GM12891 (cell line): ENCODE measurements around the gene RPN2.

ENCODE experiments used
- DNase-seq: peaks from one replicate; pipeline ENCODE4 v3.0.0; 2011; ENCODE audit warnings: low spot score; ENCODE audit not compliant: insufficient read length
- FAIRE-seq: peaks from 2 replicates; lab custom pipeline; 2011; peaks lifted over from hg19 to GRCh38; lab: Jason Lieb, UNC
- PAX5 ChIP-seq: IDR thresholded peaks from 2 replicates; pipeline ENCODE4 v1.6.1; 2011; ENCODE audit warnings: low read length, moderate library complexity, mild to moderate bottlenecking; ENCODE audit not compliant: insufficient read depth, severe bottlenecking
- POLR2A ChIP-seq: IDR thresholded peaks from 2 replicates; pipeline ENCODE4 v1.6.1; 2011; ENCODE audit warnings: low read depth, low read length, control low read depth
- POLR2AphosphoS5 ChIP-seq: IDR thresholded peaks from 2 replicates; pipeline ENCODE4 v1.6.1; 2011; ENCODE audit warnings: low read depth, low read length, control low read depth
- POU2F2 ChIP-seq: IDR thresholded peaks from 2 replicates; pipeline ENCODE4 v1.6.1; 2011; ENCODE audit warnings: low read depth, mild to moderate bottlenecking, control low read depth, low read length, moderate library complexity
- SPI1 ChIP-seq: IDR thresholded peaks from 2 replicates; pipeline ENCODE4 v1.6.1; 2011; ENCODE audit warnings: low read depth, low read length, control low read depth
- TAF1 ChIP-seq: IDR thresholded peaks from 2 replicates; pipeline ENCODE4 v1.6.1; 2011; ENCODE audit warnings: low read depth, low read length, control low read depth

Gene RPN2

GRCh38 chr20:37223053-37223452 is 43.9 kb downstream of the RPN2 start:
- TF ChIP-seq SPI1 = peak; percentile 70; the same call in 1 of the 2 replicates
- TF ChIP-seq PAX5 = no peak
- no peak for DNase-seq
- peak; percentile 47 for FAIRE-seq

GRCh38 chr20:37225146-37225545 is 46.0 kb downstream of the RPN2 start:
- DNase-seq = no peak
- FAIRE-seq = no peak
- TF ChIP-seq PAX5 (no peak), TAF1 (no peak), POLR2A (no peak), POU2F2 (no peak), POLR2AphosphoS5 (no peak), SPI1 (no peak)

GRCh38 chr20:37226889-37227288 is 47.8 kb downstream of the RPN2 start:
- no peak for FAIRE-seq
- DNase-seq = no peak
- TF ChIP-seq SPI1 = no peak

- no peak for FAIRE-seq
- TF ChIP-seq POU2F2 (no peak), POLR2A (no peak), PAX5 (no peak), TAF1 (no peak), SPI1 (no peak), POLR2AphosphoS5 (no peak)
These were observed 49.0 kb downstream of the RPN2 start for GRCh38 chr20:37228082-37228481.

GRCh38 chr20:37228656-37229055 is 49.5 kb downstream of the RPN2 start:
- FAIRE-seq = no peak
- TF ChIP-seq POU2F2 (no peak), POLR2AphosphoS5 (no peak), POLR2A (no peak), PAX5 (no peak), SPI1 (no peak), TAF1 (no peak)
- DNase-seq = no peak

More at GRCh38 chr20:37228082-37228481, 49.0 kb downstream of the RPN2 start:
- no peak for DNase-seq

- DNase-seq (no peak), FAIRE-seq (no peak)
- TF ChIP-seq TAF1 (no peak), POLR2AphosphoS5 (no peak), SPI1 (no peak), POU2F2 (no peak), PAX5 (no peak), POLR2A (no peak)
These were observed 50.2 kb downstream of the RPN2 start for GRCh38 chr20:37229357-37229756.

GRCh38 chr20:37230200-37230599 is 51.1 kb downstream of the RPN2 start:
- DNase-seq = no peak
- FAIRE-seq = no peak
- TF ChIP-seq SPI1 (no peak), PAX5 (no peak), POU2F2 (no peak), TAF1 (no peak), POLR2AphosphoS5 (no peak), POLR2A (no peak)

GRCh38 chr20:37231947-37232630 is 53.0 kb downstream of the RPN2 start:
- no peak for FAIRE-seq
- TF ChIP-seq PAX5 = no peak
- no peak for TF ChIP-seq TAF1
- TF ChIP-seq POLR2AphosphoS5 = no peak
- no peak for TF ChIP-seq POLR2A
- no peak for TF ChIP-seq POU2F2
- no peak for TF ChIP-seq SPI1
- no peak for DNase-seq

- no peak for DNase-seq
- TF ChIP-seq POLR2AphosphoS5 (no peak), POLR2A (no peak), PAX5 (no peak), POU2F2 (no peak), TAF1 (no peak), SPI1 (no peak)
- FAIRE-seq = no peak
These were observed 54.6 kb downstream of the RPN2 start for GRCh38 chr20:37233548-37234253.
